Mammary epithelial cell (primary cell): ENCODE measurements around the gene ARRDC1.

ENCODE experiments used
- EZH2 ChIP-seq: IDR thresholded peaks from 2 replicates; pipeline ENCODE4 v1.6.1; 2012; ENCODE audit warnings: low read length, inconsistent platforms, borderline replicate concordance
- TF ChIP-seq, protein P1 (sequence below), 2 donors: IDR thresholded peaks in 1 of 2; conservative IDR thresholded peaks in 1 of 2; 2 replicates each; pipeline ENCODE4 v1.5.1; 2011 to 2012; ENCODE audit warnings: inconsistent platforms in 2 of 2, low read length in 2 of 2, mild to moderate bottlenecking in 2 of 2, control low read depth in 1 of 2, low read depth in 1 of 2; ENCODE audit not compliant: insufficient read depth in 1 of 2; ENCODE audit errors: extremely low read depth in 1 of 2

- TF ChIP-seq, protein P1, sequence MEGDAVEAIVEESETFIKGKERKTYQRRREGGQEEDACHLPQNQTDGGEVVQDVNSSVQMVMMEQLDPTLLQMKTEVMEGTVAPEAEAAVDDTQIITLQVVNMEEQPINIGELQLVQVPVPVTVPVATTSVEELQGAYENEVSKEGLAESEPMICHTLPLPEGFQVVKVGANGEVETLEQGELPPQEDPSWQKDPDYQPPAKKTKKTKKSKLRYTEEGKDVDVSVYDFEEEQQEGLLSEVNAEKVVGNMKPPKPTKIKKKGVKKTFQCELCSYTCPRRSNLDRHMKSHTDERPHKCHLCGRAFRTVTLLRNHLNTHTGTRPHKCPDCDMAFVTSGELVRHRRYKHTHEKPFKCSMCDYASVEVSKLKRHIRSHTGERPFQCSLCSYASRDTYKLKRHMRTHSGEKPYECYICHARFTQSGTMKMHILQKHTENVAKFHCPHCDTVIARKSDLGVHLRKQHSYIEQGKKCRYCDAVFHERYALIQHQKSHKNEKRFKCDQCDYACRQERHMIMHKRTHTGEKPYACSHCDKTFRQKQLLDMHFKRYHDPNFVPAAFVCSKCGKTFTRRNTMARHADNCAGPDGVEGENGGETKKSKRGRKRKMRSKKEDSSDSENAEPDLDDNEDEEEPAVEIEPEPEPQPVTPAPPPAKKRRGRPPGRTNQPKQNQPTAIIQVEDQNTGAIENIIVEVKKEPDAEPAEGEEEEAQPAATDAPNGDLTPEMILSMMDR (conservative IDR thresholded peaks at IDR 0.05 in 1 of 2, IDR thresholded peaks at IDR 0.05 in 1 of 2; ENCODE audit: extremely low read depth in 1 of 2, insufficient read depth in 1 of 2, low read depth in 1 of 2, low read length in 2 of 2), result no peak
- TF ChIP-seq EZH2, result no peak
These were observed 28.5 kb downstream of the ARRDC1 start for GRCh38 chr9:137634016-137634415.
